Cerebellar nuclear complex (tissue), 1 donor: Measurements from ENCODE around the gene GJC2.
"Not testable (repeated sequence)": the region's sequence is repeated elsewhere in the genome, so short reads cannot be mapped to it uniquely, and the experiment has no call there.

Experiments
- DNase-seq, 2 experiments: peaks; one replicate each; lab custom pipeline; 2025; lab: John Stamatoyannopoulos, UW

GJC2 gene

GRCh38 chr1:228173528-228174481 lies 24.1 kb downstream of the GJC2 start:
- DNase-seq, result not testable (repeated sequence)

GRCh38 chr1:228174482-228175315 lies 25.0 kb downstream of the GJC2 start:
- DNase-seq, result no peak

- DNase-seq, result no peak
Measured at GRCh38 chr1:228175316-228176023, 25.7 kb downstream of the GJC2 start.

- DNase-seq, result no peak
Measured at GRCh38 chr1:228176024-228176395, 26.3 kb downstream of the GJC2 start.

- no peak for DNase-seq
Measured at GRCh38 chr1:228176461-228177182, 26.9 kb downstream of the GJC2 start.

- DNase-seq, result no peak
Measured at GRCh38 chr1:228177183-228177475, 27.4 kb downstream of the GJC2 start.

GRCh38 chr1:228177721-228178710 lies 28.3 kb downstream of the GJC2 start:
- no peak for DNase-seq

GRCh38 chr1:228178737-228179684 lies 29.3 kb downstream of the GJC2 start:
- no peak for DNase-seq

GRCh38 chr1:228180271-228180958 lies 30.7 kb downstream of the GJC2 start:
- no peak for DNase-seq

- DNase-seq, result no peak
Measured at GRCh38 chr1:228180959-228181644, 31.4 kb downstream of the GJC2 start.

GRCh38 chr1:228181645-228182034 lies 31.9 kb downstream of the GJC2 start:
- no peak for DNase-seq

- no peak for DNase-seq
Measured at GRCh38 chr1:228182296-228183030, 32.7 kb downstream of the GJC2 start.

- DNase-seq, result no peak
Measured at GRCh38 chr1:228184152-228184551, 34.4 kb downstream of the GJC2 start.

GRCh38 chr1:228185641-228185965 lies 35.9 kb downstream of the GJC2 start:
- DNase-seq, result no peak

- not testable (repeated sequence) for DNase-seq
Measured at GRCh38 chr1:228188249-228188648, 38.5 kb downstream of the GJC2 start.

GRCh38 chr1:228190182-228190581 lies 40.5 kb downstream of the GJC2 start:
- DNase-seq, result no peak

- DNase-seq, result no peak
Measured at GRCh38 chr1:228190778-228191177, 41.0 kb downstream of the GJC2 start.

- no peak for DNase-seq
Measured at GRCh38 chr1:228194436-228194835, 44.7 kb downstream of the GJC2 start.
